Activated B cell treated with CpG ODN at 0.5 μM for 24 hours (primary cell): ENCODE data around the gene SDHA. TPM values are rescaled to one million over a fixed set of nuclear protein-coding genes. Genes with fewer than 3 reads are reported as not detected.
"Not testable (repeated sequence)": the region's sequence is repeated elsewhere in the genome, so short reads cannot be mapped to it uniquely, and the experiment has no call there.

Experiments used
- ATAC-seq: fragments of 200-7000 bp; cut with Tn5 transposase; one replicate; pipeline ENCODE4 v1.10.0; 2021; ENCODE audit warnings: low read depth, mild to moderate bottlenecking, moderate library complexity
- CTCF ChIA-PET: fragments of 350-600 bp; sonication (Branson Sonifier 250); formaldehyde crosslinking; loops from one replicate; lab custom pipeline; 2021; ENCODE audit warnings: antibody characterized with exemption; lab: Charles Lee
- POLR2A ChIA-PET: fragments of 350-600 bp; sonication (Branson Sonifier 250); formaldehyde crosslinking; loops from one replicate; lab custom pipeline; 2021; ENCODE audit warnings: antibody characterized with exemption; lab: Charles Lee
- DNase-seq: peaks from one replicate; pipeline ENCODE4 v3.0.0; 2022
- H3K27ac Mint-ChIP-seq: one replicate; pipeline ENCODE4 v1.8.0; 2020; ENCODE audit warnings: mixed read lengths
- H3K27me3 Mint-ChIP-seq: one replicate; pipeline ENCODE4 v1.8.0; 2021; ENCODE audit warnings: mixed read lengths
- H3K36me3 Mint-ChIP-seq: one replicate; pipeline ENCODE4 v1.8.0; 2021; ENCODE audit warnings: low read depth, mixed read lengths
- H3K4me1 Mint-ChIP-seq: one replicate; pipeline ENCODE4 v1.8.0; 2021; ENCODE audit warnings: mixed read lengths
- H3K4me3 Mint-ChIP-seq: one replicate; pipeline ENCODE4 v1.8.0; 2020; ENCODE audit warnings: mild to moderate bottlenecking, mixed read lengths
- H3K9me3 Mint-ChIP-seq: one replicate; pipeline ENCODE4 v1.8.0; 2020; ENCODE audit warnings: mixed read lengths
- intact Hi-C: fragments of 100-400 bp; cut with micrococcal nuclease; formaldehyde crosslinking; loops from one replicate; pipeline ENCODE4 v1.15.1; 2024
- total RNA-seq: library from RNA; stranded (reverse); gene quantifications from 2 replicates; pipeline ENCODE4 v1.2.3, GENCODE V29; 2022
- TF ChIP-seq, protein P1 (sequence below): fragments of 200-600 bp; IDR thresholded peaks from one replicate; pipeline ENCODE4 v1.8.0; 2022; ENCODE audit warnings: antibody characterized with exemption, mild to moderate bottlenecking

The SDHA gene
- total RNA-seq, 1 donor from 2014 or later, result 95.7 TPM

GRCh38 chr5:195401-196160, 22.5 kb upstream of the SDHA start:
- TF ChIP-seq, protein P1, sequence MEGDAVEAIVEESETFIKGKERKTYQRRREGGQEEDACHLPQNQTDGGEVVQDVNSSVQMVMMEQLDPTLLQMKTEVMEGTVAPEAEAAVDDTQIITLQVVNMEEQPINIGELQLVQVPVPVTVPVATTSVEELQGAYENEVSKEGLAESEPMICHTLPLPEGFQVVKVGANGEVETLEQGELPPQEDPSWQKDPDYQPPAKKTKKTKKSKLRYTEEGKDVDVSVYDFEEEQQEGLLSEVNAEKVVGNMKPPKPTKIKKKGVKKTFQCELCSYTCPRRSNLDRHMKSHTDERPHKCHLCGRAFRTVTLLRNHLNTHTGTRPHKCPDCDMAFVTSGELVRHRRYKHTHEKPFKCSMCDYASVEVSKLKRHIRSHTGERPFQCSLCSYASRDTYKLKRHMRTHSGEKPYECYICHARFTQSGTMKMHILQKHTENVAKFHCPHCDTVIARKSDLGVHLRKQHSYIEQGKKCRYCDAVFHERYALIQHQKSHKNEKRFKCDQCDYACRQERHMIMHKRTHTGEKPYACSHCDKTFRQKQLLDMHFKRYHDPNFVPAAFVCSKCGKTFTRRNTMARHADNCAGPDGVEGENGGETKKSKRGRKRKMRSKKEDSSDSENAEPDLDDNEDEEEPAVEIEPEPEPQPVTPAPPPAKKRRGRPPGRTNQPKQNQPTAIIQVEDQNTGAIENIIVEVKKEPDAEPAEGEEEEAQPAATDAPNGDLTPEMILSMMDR, result no peak
- CTCF ChIA-PET, result interaction anchor here (0.6 kb wide), 1 partner anchor 10 kb away, joined by 3 read pairs; no protein-coding TSS in a partner anchor
- DNase-seq (no peak), ATAC-seq (no peak)
- Mint-ChIP-seq H3K27ac (no peak overlapping the region), H3K4me3 (no peak overlapping the region), H3K9me3 (no peaks in the 10 kb centered on the region), H3K36me3 (no peaks in the 10 kb centered on the region), H3K27me3 (peaks cover 8% of the 10 kb centered on the region), H3K4me1 (peaks cover 6% of the 10 kb centered on the region)
- POLR2A ChIA-PET, result no interaction called here
- intact Hi-C loops, result no loop called here

DNA sequence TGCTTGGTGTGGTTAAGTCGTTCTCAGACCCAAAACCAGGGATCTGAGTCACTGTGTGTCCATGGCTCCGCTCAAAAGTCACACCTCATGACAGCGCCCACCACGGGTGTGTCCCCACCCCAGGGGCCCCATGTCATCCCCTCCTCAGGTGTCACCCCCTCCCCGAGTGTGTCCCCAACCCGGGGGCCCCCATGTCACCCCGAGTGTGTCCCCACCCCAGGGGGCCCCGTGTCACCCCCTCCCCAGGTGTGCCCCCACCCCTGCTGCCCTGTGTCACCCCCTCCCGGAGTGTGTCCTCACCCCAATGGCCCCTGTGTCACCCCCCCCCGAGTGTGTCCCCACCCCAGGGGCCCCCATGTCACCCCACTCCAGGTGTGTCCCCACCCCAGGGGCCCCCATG, 21.8 kb upstream of the SDHA start:
- TF ChIP-seq, protein P1, result no peak
- CTCF ChIA-PET, result no interaction called here
- Mint-ChIP-seq H3K27ac (no peak overlapping the region), H3K4me3 (no peak overlapping the region), H3K9me3 (no peaks in the 10 kb centered on the region), H3K4me1 (peaks cover 8% of the 10 kb centered on the region), H3K27me3 (peaks cover 8% of the 10 kb centered on the region), H3K36me3 (no peaks in the 10 kb centered on the region)
- no peak for DNase-seq
- ATAC-seq, result no peak
- POLR2A ChIA-PET, result no interaction called here
- intact Hi-C loops, result no loop called here

- intact Hi-C loops, H3K27me3 Mint-ChIP-seq, H3K36me3 Mint-ChIP-seq, H3K4me3 Mint-ChIP-seq, CTCF ChIA-PET, H3K9me3 Mint-ChIP-seq, ATAC-seq, H3K27ac Mint-ChIP-seq, POLR2A ChIA-PET, DNase-seq: not testable (repeated sequence)
- H3K4me1 Mint-ChIP-seq, result peaks cover 14% of the 10 kb centered on the region
Measured at GRCh38 chr5:197031-197430, 21.1 kb upstream of the SDHA start.

GRCh38 chr5:197892-198489, 20.1 kb upstream of the SDHA start:
- intact Hi-C loops, result no loop called here
- ChIA-PET POLR2A (no interaction called here), CTCF (no interaction called here)
- H3K27ac Mint-ChIP-seq, result no peak overlapping the region
- no peaks in the 10 kb centered on the region for H3K9me3 Mint-ChIP-seq
- DNase-seq, result no peak
- TF ChIP-seq, protein P1, result no peak
- no peak for ATAC-seq
- H3K27me3 Mint-ChIP-seq, result no peaks in the 10 kb centered on the region
- H3K4me1 Mint-ChIP-seq, result peaks cover 16% of the 10 kb centered on the region
- no peak overlapping the region for H3K4me3 Mint-ChIP-seq
- peaks cover 4% of the 10 kb centered on the region for H3K36me3 Mint-ChIP-seq

GRCh38 chr5:198516-199196, 19.5 kb upstream of the SDHA start:
- Mint-ChIP-seq H3K9me3 (no peaks in the 10 kb centered on the region), H3K27ac (no peak overlapping the region), H3K4me1 (peaks cover 16% of the 10 kb centered on the region), H3K4me3 (no peak overlapping the region), H3K36me3 (peaks cover 9% of the 10 kb centered on the region), H3K27me3 (no peaks in the 10 kb centered on the region)
- DNase-seq (no peak), ATAC-seq (no peak)
- intact Hi-C loops, result no loop called here
- TF ChIP-seq, protein P1, result no peak
- POLR2A ChIA-PET, result no interaction called here
- CTCF ChIA-PET, result no interaction called here
